HUES64 (cell line): Measurements from ENCODE around the gene USP25.

ENCODE experiments used
- H3K27ac ChIP-seq: 2 replicates; pipeline ENCODE4 v1.7.0; 2013; ENCODE audit warnings: low read depth, low read length, inconsistent platforms
- H3K27me3 ChIP-seq: 2 replicates; pipeline ENCODE4 v1.6.1; 2013; ENCODE audit warnings: mild to moderate bottlenecking, low read length; ENCODE audit not compliant: insufficient read depth
- H3K36me3 ChIP-seq: 2 replicates; pipeline ENCODE4 v1.6.1; 2013; ENCODE audit warnings: mild to moderate bottlenecking, low read length; ENCODE audit not compliant: insufficient read depth
- H3K4me1 ChIP-seq: 2 replicates; pipeline ENCODE4 v1.6.1; 2013; ENCODE audit warnings: mild to moderate bottlenecking, low read length, moderate library complexity; ENCODE audit not compliant: insufficient read depth
- H3K4me3 ChIP-seq: 2 replicates; pipeline ENCODE4 v1.5.1; 2013; ENCODE audit warnings: mild to moderate bottlenecking, low read length, moderate library complexity
- H3K9ac ChIP-seq: 2 replicates; pipeline ENCODE4 v1.6.1; 2013; ENCODE audit warnings: mild to moderate bottlenecking, low read depth, low read length
- H3K9me3 ChIP-seq: 2 replicates; pipeline ENCODE4 v1.6.1; 2013; ENCODE audit warnings: low read depth, low read length; ENCODE audit not compliant: insufficient read depth
- WGBS: fragments of 150-250, 120-280 bp; methylation state at CpG from one replicate; pipeline ENCODE4 v1.1.7; 2013; ENCODE audit warnings: missing lambda C conversion rate; 5-methylcytosine and 5-hydroxymethylcytosine counted together

Gene USP25

DNA sequence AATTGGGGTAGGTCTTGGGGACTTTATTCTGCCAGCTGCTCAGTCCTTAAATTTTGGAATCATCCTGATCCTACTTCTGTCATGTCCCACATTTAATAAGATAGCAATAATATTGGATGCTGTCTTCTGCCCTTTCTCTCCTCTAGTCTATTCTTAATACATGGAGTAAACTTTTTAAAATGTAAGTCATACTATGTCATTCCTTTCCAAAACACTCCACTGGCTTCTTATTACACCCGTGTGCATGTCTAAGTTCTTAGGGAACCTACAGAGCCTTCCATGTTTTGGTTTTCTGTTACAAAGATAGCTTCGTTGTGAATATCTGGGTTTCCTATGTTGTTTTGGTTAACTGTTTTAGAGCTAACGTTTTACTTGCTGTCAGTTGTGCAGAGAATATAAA, 35.1 kb downstream of the USP25 start:
- H3K4me3 ChIP-seq = no peak overlapping the region
- H3K27me3 ChIP-seq = no peaks in the 10 kb centered on the region
- no peak overlapping the region for H3K9ac ChIP-seq
- no peaks in the 10 kb centered on the region for H3K9me3 ChIP-seq
- 89% methylated on average over 3 of the region's 3 CpGs for WGBS
- H3K27ac ChIP-seq = no peak overlapping the region
- peaks cover 39% of the 10 kb centered on the region for H3K4me1 ChIP-seq
- peaks cover 12% of the 10 kb centered on the region for H3K36me3 ChIP-seq

DNA sequence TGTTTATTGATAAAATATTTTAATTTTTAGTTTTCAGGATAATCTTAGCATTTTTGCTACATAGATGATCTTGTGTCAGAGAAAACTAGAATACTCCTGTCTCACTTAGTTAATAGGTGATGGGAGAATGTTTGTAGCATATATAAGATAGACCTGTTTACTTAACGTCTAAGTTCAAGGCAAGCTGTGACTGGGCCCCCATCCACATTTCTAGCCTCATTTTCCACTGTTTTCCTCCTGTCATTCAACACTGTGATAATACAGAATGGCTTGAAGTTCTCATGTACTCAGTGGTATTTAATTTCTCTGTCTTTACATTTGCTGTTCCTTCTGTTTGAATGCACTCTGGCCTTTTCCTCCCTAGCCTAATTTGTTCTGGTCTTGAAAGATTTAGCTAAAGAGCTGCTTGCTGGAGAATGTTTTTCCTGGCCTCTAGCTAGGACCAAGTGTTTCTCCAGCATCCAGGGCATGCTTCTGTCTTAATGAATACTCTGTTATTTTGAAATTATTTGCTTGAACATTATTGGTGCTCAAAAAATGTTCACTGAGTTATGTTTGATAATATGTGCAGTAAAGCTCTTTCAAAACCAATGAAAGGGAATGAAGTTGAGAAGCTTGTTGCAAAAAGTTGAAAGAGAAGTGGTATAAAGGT, 37.3 kb downstream of the USP25 start:
- no peaks in the 10 kb centered on the region for H3K27me3 ChIP-seq
- 83% methylated on average over 1 of the region's 1 CpG for WGBS
- no peaks in the 10 kb centered on the region for H3K9me3 ChIP-seq
- no peak overlapping the region for H3K4me3 ChIP-seq
- peaks cover 12% of the 10 kb centered on the region for H3K36me3 ChIP-seq
- peaks cover 17% of the 10 kb centered on the region for H3K4me1 ChIP-seq
- no peak overlapping the region for H3K9ac ChIP-seq
- H3K27ac ChIP-seq = no peak overlapping the region

DNA sequence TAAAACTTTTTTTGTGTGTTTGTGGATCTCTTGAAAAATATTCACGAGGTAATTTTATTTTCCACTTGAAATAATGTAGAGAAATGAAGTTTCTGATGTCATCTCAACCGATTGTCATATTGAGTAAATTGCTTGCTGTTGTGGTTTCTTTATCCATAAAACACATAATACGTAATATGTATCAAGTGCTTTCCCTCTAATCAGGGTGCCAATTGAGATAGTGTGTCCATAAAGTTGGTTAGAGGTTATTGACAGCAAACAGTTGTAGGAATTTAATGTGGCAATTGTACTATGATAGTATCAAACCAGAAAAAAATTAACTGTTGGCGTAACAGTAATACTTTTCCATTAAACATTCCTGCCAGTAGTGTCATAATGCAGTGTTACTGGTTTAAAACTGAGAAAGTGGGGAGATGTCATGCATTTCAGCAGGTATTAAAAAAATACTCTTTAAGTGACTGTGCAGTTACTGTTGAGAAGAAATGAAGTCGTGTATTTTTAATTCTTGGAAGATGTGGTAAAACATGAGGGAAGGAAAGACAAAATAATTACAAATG, 38.3 kb downstream of the USP25 start:
- no peaks in the 10 kb centered on the region for H3K9me3 ChIP-seq
- no peak overlapping the region for H3K27ac ChIP-seq
- H3K4me1 ChIP-seq = peaks cover 12% of the 10 kb centered on the region
- H3K36me3 ChIP-seq = peaks cover 12% of the 10 kb centered on the region
- 79% methylated on average over 3 of the region's 5 CpGs for WGBS
- no peak overlapping the region for H3K4me3 ChIP-seq
- no peak overlapping the region for H3K9ac ChIP-seq
- no peaks in the 10 kb centered on the region for H3K27me3 ChIP-seq

DNA sequence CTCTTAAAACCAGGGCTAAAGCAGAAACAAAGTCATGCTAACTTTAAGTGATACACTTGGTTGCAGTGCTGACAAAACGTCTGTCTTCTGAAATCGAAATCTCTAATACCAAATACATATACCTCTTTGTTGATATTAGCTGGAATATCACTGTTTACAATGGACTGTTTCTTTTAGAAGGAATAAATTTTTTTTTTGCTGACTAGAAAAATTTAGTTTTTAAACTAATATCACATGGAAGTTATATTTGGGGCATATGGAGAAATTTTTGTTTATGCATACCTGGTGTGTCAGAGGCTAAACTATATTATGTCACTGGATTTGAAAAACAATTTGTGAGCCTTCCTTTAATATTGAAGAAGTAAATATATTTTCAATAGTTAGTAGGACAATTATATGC, 39.1 kb downstream of the USP25 start:
- no CpG with 5 or more reads among the region's 2 CpGs for WGBS

DNA sequence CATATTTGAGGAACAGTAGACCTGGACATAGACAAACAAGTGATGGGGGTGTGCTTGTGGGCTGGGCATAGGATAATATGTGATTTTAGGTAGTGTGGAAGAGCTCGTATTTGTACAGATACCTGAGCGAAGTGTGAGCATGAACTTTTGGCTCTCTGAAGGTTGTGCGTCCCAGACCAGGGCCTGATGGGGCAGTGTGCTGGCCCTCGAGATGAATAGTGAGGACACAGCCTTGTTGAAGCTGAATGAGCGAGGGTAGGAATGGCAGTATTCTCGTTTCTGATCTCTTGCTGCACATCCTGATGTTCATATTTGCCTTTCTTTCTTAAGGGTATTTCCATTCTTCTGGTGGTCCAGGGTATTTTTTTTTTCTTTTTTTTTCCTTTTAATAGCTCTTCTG, 41.5 kb downstream of the USP25 start:
- peaks cover 6% of the 10 kb centered on the region for H3K36me3 ChIP-seq
- no peak overlapping the region for H3K27ac ChIP-seq
- H3K9ac ChIP-seq = no peak overlapping the region
- no peaks in the 10 kb centered on the region for H3K9me3 ChIP-seq
- H3K27me3 ChIP-seq = no peaks in the 10 kb centered on the region
- peaks cover 26% of the 10 kb centered on the region for H3K4me1 ChIP-seq
- WGBS = 94% methylated on average over 6 of the region's 6 CpGs
- H3K4me3 ChIP-seq = no peak overlapping the region

More for the DNA sequence above, 39.1 kb downstream of the USP25 start:
- Histone ChIP-seq H3K4me1 (peaks cover 12% of the 10 kb centered on the region), H3K4me3 (no peak overlapping the region), H3K36me3 (peaks cover 12% of the 10 kb centered on the region), H3K27ac (no peak overlapping the region), H3K9me3 (no peaks in the 10 kb centered on the region), H3K27me3 (no peaks in the 10 kb centered on the region), H3K9ac (no peak overlapping the region)

DNA sequence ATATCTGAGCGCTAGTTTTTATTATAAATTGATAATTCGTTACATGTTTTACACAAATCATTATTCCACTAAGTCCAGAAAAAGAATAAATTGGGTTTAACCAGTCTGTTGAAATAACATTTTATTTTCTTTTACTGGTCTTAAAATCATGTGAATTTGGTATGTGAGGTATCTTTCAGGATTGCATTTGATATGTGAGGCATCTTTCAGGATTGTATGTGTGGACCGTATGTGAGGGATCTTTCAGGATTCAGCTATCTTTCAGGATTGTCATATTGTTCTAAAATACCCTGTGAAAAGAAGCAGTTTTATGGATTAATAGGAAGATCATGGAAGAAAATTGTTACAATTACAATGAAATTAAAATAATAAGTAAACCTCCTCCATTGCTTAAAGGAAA, 42.9 kb downstream of the USP25 start:
- H3K27ac ChIP-seq = no peak overlapping the region
- H3K9me3 ChIP-seq = no peaks in the 10 kb centered on the region

DNA sequence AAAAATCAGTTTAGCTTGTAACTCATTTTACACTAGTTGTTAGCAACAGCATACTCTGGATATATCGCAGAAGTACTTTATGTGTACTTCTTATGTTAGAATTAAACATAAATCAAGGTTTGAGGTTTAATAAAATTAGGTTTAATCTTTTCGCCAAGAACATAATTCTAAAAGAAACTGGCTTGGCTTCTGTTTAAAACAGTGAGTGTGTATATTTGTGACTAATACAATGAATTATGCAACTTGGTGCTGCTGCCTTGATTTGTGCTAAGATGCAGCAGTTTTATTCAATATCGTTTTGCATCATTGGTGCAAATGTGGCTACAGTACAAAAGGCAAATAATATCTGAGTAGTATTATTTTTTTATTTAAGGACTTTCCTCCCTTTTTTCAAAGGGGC, 44.8 kb downstream of the USP25 start:
- no peaks in the 10 kb centered on the region for H3K9me3 ChIP-seq
- H3K9ac ChIP-seq = no peak overlapping the region
- no peaks in the 10 kb centered on the region for H3K27me3 ChIP-seq
- no peaks in the 10 kb centered on the region for H3K36me3 ChIP-seq
- no peak overlapping the region for H3K4me3 ChIP-seq
- 99% methylated on average over 3 of the region's 3 CpGs for WGBS
- H3K27ac ChIP-seq = 0 out of 2 replicates have a peak overlapping the region, but pooled peaks have one; percentile 1
- H3K4me1 ChIP-seq = peaks cover 19% of the 10 kb centered on the region

More for the DNA sequence above, 42.9 kb downstream of the USP25 start:
- Histone ChIP-seq H3K27me3 (no peaks in the 10 kb centered on the region), H3K4me1 (peaks cover 21% of the 10 kb centered on the region), H3K4me3 (no peak overlapping the region), H3K36me3 (no peaks in the 10 kb centered on the region), H3K9ac (no peak overlapping the region)
- 90% methylated on average over 1 of the region's 3 CpGs for WGBS

DNA sequence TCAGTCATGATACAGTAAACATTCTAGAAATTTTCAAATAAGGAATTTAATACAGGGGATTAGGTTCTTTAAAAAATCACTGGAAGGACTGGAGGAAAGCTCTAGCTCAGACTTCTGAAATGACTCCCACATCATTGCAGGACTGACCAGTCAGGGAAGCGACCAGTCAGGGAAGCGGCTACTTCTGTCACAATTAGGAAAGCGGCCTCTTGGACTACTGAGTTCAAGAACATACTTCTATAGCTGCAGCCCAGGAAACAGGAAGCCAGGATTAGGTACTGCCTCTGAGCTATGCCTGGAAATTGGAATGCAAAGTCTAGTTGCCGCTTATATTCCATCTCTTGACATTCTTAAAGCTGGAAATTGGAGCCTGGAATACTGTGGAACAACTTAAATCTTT, 45.5 kb downstream of the USP25 start:
- peaks cover 1% of the 10 kb centered on the region; the same call in 1 of the 2 replicates for H3K36me3 ChIP-seq
- no peaks in the 10 kb centered on the region for H3K27me3 ChIP-seq
- H3K4me3 ChIP-seq = no peak overlapping the region
- peaks cover 19% of the 10 kb centered on the region for H3K4me1 ChIP-seq
- no peaks in the 10 kb centered on the region for H3K9me3 ChIP-seq
- H3K9ac ChIP-seq = no peak overlapping the region
- 88% methylated on average over 4 of the region's 4 CpGs for WGBS
- H3K27ac ChIP-seq = 0 out of 2 replicates have a peak overlapping the region, but pooled peaks have one; percentile 9

DNA sequence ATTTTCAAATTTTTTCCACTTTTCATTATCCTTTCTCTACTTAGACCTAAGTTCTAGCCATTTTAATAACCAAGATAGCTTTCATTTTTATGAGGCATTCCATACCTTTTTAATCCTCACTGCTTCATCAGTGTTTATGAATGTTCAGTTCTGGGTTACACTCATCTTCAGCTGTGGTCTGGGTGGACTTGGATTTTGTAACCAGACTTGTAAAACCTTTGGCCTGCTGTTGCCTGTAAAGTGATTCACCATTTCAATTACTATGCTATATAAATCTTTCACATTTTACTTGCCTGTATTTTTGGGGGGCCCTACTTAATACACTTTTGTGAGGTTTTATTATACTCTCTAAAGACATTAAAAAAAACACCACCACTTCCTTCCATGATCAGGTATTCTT, 46.2 kb downstream of the USP25 start:
- Histone ChIP-seq H3K36me3 (peaks cover 8% of the 10 kb centered on the region), H3K27ac (no peak overlapping the region), H3K9me3 (no peaks in the 10 kb centered on the region), H3K4me1 (peaks cover 19% of the 10 kb centered on the region), H3K9ac (no peak overlapping the region), H3K27me3 (no peaks in the 10 kb centered on the region), H3K4me3 (no peak overlapping the region)

DNA sequence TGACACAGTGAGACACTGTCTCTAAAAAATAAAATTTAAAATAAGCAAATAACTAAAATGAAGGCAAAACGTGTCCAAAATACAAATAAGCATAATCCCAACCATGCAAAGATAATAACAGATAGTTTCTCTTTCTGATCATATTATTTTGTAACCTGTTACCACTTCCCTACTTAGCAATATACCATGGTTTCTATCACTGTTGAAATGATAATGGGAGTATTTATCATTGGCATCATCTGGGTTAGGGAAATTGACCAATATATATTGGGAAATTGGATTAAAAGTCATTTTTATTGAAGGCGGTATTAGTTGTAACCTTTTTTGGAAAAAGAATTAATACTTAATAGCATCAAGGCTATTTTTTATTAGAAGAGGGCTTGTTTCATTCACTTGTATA, 47.0 kb downstream of the USP25 start:
- Histone ChIP-seq H3K4me3 (no peak overlapping the region), H3K4me1 (peaks cover 19% of the 10 kb centered on the region), H3K9me3 (no peaks in the 10 kb centered on the region), H3K27me3 (no peaks in the 10 kb centered on the region), H3K27ac (no peak overlapping the region), H3K36me3 (peaks cover 16% of the 10 kb centered on the region), H3K9ac (no peak overlapping the region)
- WGBS = 88% methylated on average over 2 of the region's 2 CpGs

DNA sequence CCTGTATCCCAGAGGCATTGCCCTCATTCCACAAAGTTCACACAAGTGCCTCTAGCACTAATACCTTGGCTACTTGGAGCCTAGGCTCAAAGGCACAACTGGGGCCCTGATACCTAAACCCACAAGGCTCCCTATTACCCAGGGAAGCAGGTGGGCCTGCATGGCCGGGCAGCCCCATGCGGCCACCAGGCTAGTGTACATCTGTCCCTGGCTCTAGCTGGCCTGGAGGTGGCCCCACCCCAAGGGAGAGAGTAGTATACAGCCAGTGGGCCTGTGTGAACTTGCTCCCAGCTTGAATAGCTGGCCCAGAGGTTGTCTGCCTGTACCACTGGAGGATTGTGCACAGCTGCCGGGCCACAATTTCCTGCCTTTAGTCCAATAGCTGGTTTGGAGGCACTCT, 52.2 kb downstream of the USP25 start:
- 97% methylated on average over 3 of the region's 3 CpGs for WGBS
- Histone ChIP-seq H3K9ac (no peak overlapping the region), H3K27me3 (no peaks in the 10 kb centered on the region), H3K4me1 (no peaks in the 10 kb centered on the region), H3K36me3 (peaks cover 32% of the 10 kb centered on the region), H3K27ac (no peak overlapping the region), H3K4me3 (no peak overlapping the region), H3K9me3 (no peaks in the 10 kb centered on the region)
